Measurements from ENCODE around the gene CHCHD6.

DNA sequence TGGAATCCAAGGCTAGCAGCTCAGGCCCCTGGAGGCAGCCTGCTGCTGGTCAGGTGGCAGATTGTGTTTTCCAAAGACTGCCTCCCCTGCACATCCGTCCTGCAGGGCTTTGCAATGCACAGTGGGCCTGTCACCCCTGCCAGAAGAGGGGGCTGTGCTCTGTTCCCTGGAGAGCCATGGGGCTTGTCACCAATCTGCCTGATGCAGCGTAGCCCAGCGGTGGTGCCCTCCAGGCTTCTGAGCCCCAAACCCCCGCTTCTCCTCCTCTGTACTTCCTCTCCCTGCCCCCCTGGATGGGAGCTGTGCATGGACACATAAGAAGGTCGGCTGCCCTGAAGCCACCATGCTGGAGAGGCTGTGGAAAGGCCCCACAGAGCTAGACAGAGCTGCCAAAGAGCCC lies 268.8 kb downstream of the CHCHD6 start:
- TF ChIP-seq POLR2AphosphoS5 (IDR thresholded peaks at IDR 0.05; ENCODE audit: insufficient read depth, low read depth, low read length): no peak
- no peak for TF ChIP-seq EZH2 (IDR thresholded peaks at IDR 0.05; ENCODE audit: borderline replicate concordance, low read depth, low read length, severe bottlenecking)
- no peak for TF ChIP-seq CTCF (IDR thresholded peaks at IDR 0.05; ENCODE audit: extremely low read depth in 1 of 2, insufficient read depth in 1 of 2, low read depth in 1 of 2, low read length in 2 of 2)
- no peak for TF ChIP-seq JUN (IDR thresholded peaks at IDR 0.05; ENCODE audit: borderline replicate concordance, insufficient read depth, insufficient read length, low read depth)
- no peak for TF ChIP-seq POLR2A (IDR thresholded peaks at IDR 0.05; ENCODE audit: low read depth, low read length)

Data from endothelial cell of umbilical vein (primary cell).